DMS79 treated with DMSO at 0.1 percent for 48 hours (cell line): ENCODE results near the gene PLCL2.

Experiments used
- DNase-seq: peaks from one replicate; lab custom pipeline; 2025; lab: John Stamatoyannopoulos, UW

The PLCL2 gene

GRCh38 chr3:16865335-16865734, 19.4 kb upstream of the PLCL2 start:
- no peak for DNase-seq

- no peak for DNase-seq
Observed at GRCh38 chr3:16866571-16866970, 18.2 kb upstream of the PLCL2 start.

- DNase-seq = no peak
Observed at GRCh38 chr3:16868513-16868912, 16.2 kb upstream of the PLCL2 start.

GRCh38 chr3:16869261-16870005, 15.3 kb upstream of the PLCL2 start:
- no peak for DNase-seq

- DNase-seq = no peak
Observed at GRCh38 chr3:16871915-16872842, 12.6 kb upstream of the PLCL2 start.

- no peak for DNase-seq
Observed at GRCh38 chr3:16873872-16874271, 10.9 kb upstream of the PLCL2 start.

- no peak for DNase-seq
Observed at GRCh38 chr3:16875876-16876550, 8.7 kb upstream of the PLCL2 start.

GRCh38 chr3:16877505-16877904, 7.2 kb upstream of the PLCL2 start:
- peak; percentile 7 for DNase-seq

- no peak for DNase-seq
Observed at GRCh38 chr3:16877911-16878310, 6.8 kb upstream of the PLCL2 start.

GRCh38 chr3:16881896-16882630, 2.7 kb upstream of the PLCL2 start:
- DNase-seq = no peak

GRCh38 chr3:16883057-16883722, 1.6 kb upstream of the PLCL2 start:
- no peak for DNase-seq

- DNase-seq = no peak
Observed at GRCh38 chr3:16883723-16884083, 1.1 kb upstream of the PLCL2 start.

- DNase-seq = no peak
Observed at GRCh38 chr3:16884084-16884747, 539 bp upstream of the PLCL2 start.

- DNase-seq = no peak
Observed at GRCh38 chr3:16885593-16886302, 993 bp downstream of the PLCL2 start.

GRCh38 chr3:16886303-16886683, 1.5 kb downstream of the PLCL2 start:
- DNase-seq = no peak

- DNase-seq = no peak
Observed at GRCh38 chr3:16887130-16887529, 2.4 kb downstream of the PLCL2 start.

GRCh38 chr3:16888356-16888755, 3.6 kb downstream of the PLCL2 start:
- no peak for DNase-seq

- DNase-seq = no peak
Observed at GRCh38 chr3:16888785-16889607, 4.2 kb downstream of the PLCL2 start.

GRCh38 chr3:16890597-16891333, 6.0 kb downstream of the PLCL2 start:
- no peak for DNase-seq
